MG63 (cell line): ENCODE data around the gene TMEM229B. TPM values are rescaled to one million over a fixed set of nuclear protein-coding genes. Genes with fewer than 3 reads are reported as not detected.
"Not testable (repeated sequence)": the region's sequence is repeated elsewhere in the genome, so short reads cannot be mapped to it uniquely, and the experiment has no call there.

Source experiments
- DNase-seq: peaks from one replicate; pipeline ENCODE4 v3.0.0-alpha.2; 2020
- H3K27me3 ChIP-seq: fragments of 250-450 bp; sonication (Bioruptor Pico); 2 replicates; pipeline ENCODE4 v1.5.1; 2020; ENCODE audit warnings: mild to moderate bottlenecking, moderate library complexity
- H3K36me3 ChIP-seq: fragments of 250-450 bp; sonication (Bioruptor Pico); 2 replicates; pipeline ENCODE4 v1.5.1; 2020; ENCODE audit warnings: mild to moderate bottlenecking, moderate library complexity
- H3K4me3 ChIP-seq: fragments of 250-450 bp; sonication (Bioruptor Pico); 2 replicates; pipeline ENCODE4 v1.5.1; 2020; ENCODE audit warnings: mild to moderate bottlenecking, moderate library complexity
- H3K9me3 ChIP-seq: fragments of 250-450 bp; sonication (Bioruptor Pico); 2 replicates; pipeline ENCODE4 v1.5.1; 2020; ENCODE audit warnings: mild to moderate bottlenecking, moderate library complexity
- total RNA-seq: library from RNA; depleted of rRNA; stranded (reverse); fragments of >200 nt; shearing (Covaris generic); gene quantifications from 2 replicates; pipeline ENCODE4 v1.2.3, GENCODE V29; 2014; ENCODE audit warnings: low replicate concordance

TMEM229B gene
- total RNA-seq, 1 experiment from 2014 or later = 5.9 TPM

- Histone ChIP-seq H3K9me3 (no peaks in the 10 kb centered on the region), H3K27me3 (no peaks in the 10 kb centered on the region), H3K36me3 (no peaks in the 10 kb centered on the region), H3K4me3 (no peak overlapping the region)
- DNase-seq = no peak
Observed at GRCh38 chr14:67474366-67474765, 14.2 kb downstream of the TMEM229B start.

GRCh38 chr14:67473290-67474082, 15.0 kb downstream of the TMEM229B start:
- H3K9me3 ChIP-seq = no peaks in the 10 kb centered on the region
- H3K4me3 ChIP-seq = no peak overlapping the region
- no peaks in the 10 kb centered on the region for H3K36me3 ChIP-seq
- H3K27me3 ChIP-seq = no peaks in the 10 kb centered on the region
- no peak for DNase-seq

GRCh38 chr14:67472726-67473125, 15.8 kb downstream of the TMEM229B start:
- no peak for DNase-seq
- Histone ChIP-seq H3K27me3 (no peaks in the 10 kb centered on the region), H3K9me3 (no peaks in the 10 kb centered on the region), H3K4me3 (no peak overlapping the region), H3K36me3 (no peaks in the 10 kb centered on the region)

- no peak for DNase-seq
- Histone ChIP-seq H3K4me3 (no peak overlapping the region), H3K9me3 (no peaks in the 10 kb centered on the region), H3K27me3 (no peaks in the 10 kb centered on the region), H3K36me3 (no peaks in the 10 kb centered on the region)
Observed at GRCh38 chr14:67469954-67470353, 18.6 kb downstream of the TMEM229B start.

GRCh38 chr14:67468378-67468730, 20.2 kb downstream of the TMEM229B start:
- DNase-seq = no peak
- Histone ChIP-seq H3K4me3 (no peak overlapping the region), H3K27me3 (no peaks in the 10 kb centered on the region), H3K36me3 (no peaks in the 10 kb centered on the region), H3K9me3 (no peaks in the 10 kb centered on the region)

- no peaks in the 10 kb centered on the region for H3K9me3 ChIP-seq
Observed at GRCh38 chr14:67467134-67467533, 21.4 kb downstream of the TMEM229B start.

GRCh38 chr14:67464879-67465278, 23.6 kb downstream of the TMEM229B start:
- no peak for DNase-seq

More at GRCh38 chr14:67467134-67467533, 21.4 kb downstream of the TMEM229B start:
- H3K4me3 ChIP-seq = no peak overlapping the region
- no peak for DNase-seq
- no peaks in the 10 kb centered on the region for H3K27me3 ChIP-seq
- no peaks in the 10 kb centered on the region for H3K36me3 ChIP-seq

GRCh38 chr14:67464377-67464776, 24.1 kb downstream of the TMEM229B start:
- no peak for DNase-seq
- H3K4me3 ChIP-seq = no peak overlapping the region
- H3K27me3 ChIP-seq = no peaks in the 10 kb centered on the region
- H3K36me3 ChIP-seq = no peaks in the 10 kb centered on the region
- no peaks in the 10 kb centered on the region for H3K9me3 ChIP-seq

More at GRCh38 chr14:67464879-67465278, 23.6 kb downstream of the TMEM229B start:
- Histone ChIP-seq H3K9me3 (no peaks in the 10 kb centered on the region), H3K36me3 (no peaks in the 10 kb centered on the region), H3K4me3 (no peak overlapping the region), H3K27me3 (no peaks in the 10 kb centered on the region)

GRCh38 chr14:67463900-67464299, 24.6 kb downstream of the TMEM229B start:
- Histone ChIP-seq H3K27me3 (no peaks in the 10 kb centered on the region), H3K9me3 (no peaks in the 10 kb centered on the region), H3K4me3 (no peak overlapping the region), H3K36me3 (no peaks in the 10 kb centered on the region)
- no peak for DNase-seq

GRCh38 chr14:67461996-67462395, 26.5 kb downstream of the TMEM229B start:
- Histone ChIP-seq H3K27me3 (no peaks in the 10 kb centered on the region), H3K36me3 (no peaks in the 10 kb centered on the region), H3K9me3 (no peaks in the 10 kb centered on the region), H3K4me3 (no peak overlapping the region)
- DNase-seq = no peak

- H3K36me3 ChIP-seq = no peaks in the 10 kb centered on the region
- H3K4me3 ChIP-seq = no peak overlapping the region
- H3K27me3 ChIP-seq = no peaks in the 10 kb centered on the region
- no peak for DNase-seq
- H3K9me3 ChIP-seq = no peaks in the 10 kb centered on the region
Observed at GRCh38 chr14:67461341-67461985, 27.1 kb downstream of the TMEM229B start.

- Histone ChIP-seq H3K9me3 (no peaks in the 10 kb centered on the region), H3K27me3 (no peaks in the 10 kb centered on the region), H3K36me3 (no peaks in the 10 kb centered on the region), H3K4me3 (no peak overlapping the region)
- no peak for DNase-seq
Observed at GRCh38 chr14:67459336-67459735, 29.2 kb downstream of the TMEM229B start.

GRCh38 chr14:67457782-67458181, 30.7 kb downstream of the TMEM229B start:
- DNase-seq = no peak
- no peaks in the 10 kb centered on the region for H3K27me3 ChIP-seq

GRCh38 chr14:67456732-67457131, 31.8 kb downstream of the TMEM229B start:
- Histone ChIP-seq H3K4me3 (no peak overlapping the region), H3K27me3 (no peaks in the 10 kb centered on the region), H3K9me3 (no peaks in the 10 kb centered on the region), H3K36me3 (no peaks in the 10 kb centered on the region)
- no peak for DNase-seq

More at GRCh38 chr14:67457782-67458181, 30.7 kb downstream of the TMEM229B start:
- H3K4me3 ChIP-seq = no peak overlapping the region
- H3K36me3 ChIP-seq = no peaks in the 10 kb centered on the region
- H3K9me3 ChIP-seq = no peaks in the 10 kb centered on the region

- H3K9me3 ChIP-seq = no peaks in the 10 kb centered on the region
- DNase-seq = no peak
- H3K4me3 ChIP-seq = no peak overlapping the region
- no peaks in the 10 kb centered on the region for H3K36me3 ChIP-seq
- no peaks in the 10 kb centered on the region for H3K27me3 ChIP-seq
Observed at GRCh38 chr14:67453575-67454300, 34.8 kb downstream of the TMEM229B start.

- H3K36me3 ChIP-seq, H3K9me3 ChIP-seq, H3K4me3 ChIP-seq, DNase-seq, H3K27me3 ChIP-seq: not testable (repeated sequence)
Observed at GRCh38 chr14:67451667-67452066, 36.9 kb downstream of the TMEM229B start.

- no peak for DNase-seq
- Histone ChIP-seq H3K9me3 (no peaks in the 10 kb centered on the region), H3K27me3 (no peaks in the 10 kb centered on the region), H3K36me3 (no peaks in the 10 kb centered on the region), H3K4me3 (no peak overlapping the region)
Observed at GRCh38 chr14:67449096-67449495, 39.4 kb downstream of the TMEM229B start.
